Kidney epithelial cell (primary cell): ENCODE data around the gene TBX2. TPM values are rescaled to one million over a fixed set of nuclear protein-coding genes. Genes with fewer than 3 reads are reported as not detected.
"Not testable (repeated sequence)": the region's sequence is repeated elsewhere in the genome, so short reads cannot be mapped to it uniquely, and the experiment has no call there.

Experiments
- DNase-seq: peaks from one replicate; pipeline ENCODE4 v3.0.0-alpha.2; 2010; ENCODE audit warnings: low read depth
- H3K27me3 ChIP-seq: 2 replicates; pipeline ENCODE4 v1.6.0; 2011; ENCODE audit warnings: low read length; ENCODE audit not compliant: control insufficient read depth, insufficient read depth
- H3K36me3 ChIP-seq: 2 replicates; pipeline ENCODE4 v1.5.1; 2011; ENCODE audit warnings: low read length; ENCODE audit not compliant: control insufficient read depth, insufficient read depth
- H3K4me3 ChIP-seq: 2 replicates; pipeline ENCODE4 v1.5.1; 2011; ENCODE audit warnings: low read depth, mild to moderate bottlenecking, control low read depth, low read length
- total RNA-seq: library from RNA; depleted of rRNA; stranded (reverse); fragments of >200 nt; gene quantifications from 2 replicates; pipeline ENCODE4 v1.2.3, GENCODE V29; 2015
- TF ChIP-seq, protein P1 (sequence below): IDR thresholded peaks from 2 replicates; pipeline ENCODE4 v1.5.1; 2011; ENCODE audit warnings: mild to moderate bottlenecking, moderate library complexity, low read length, control low read depth, inconsistent platforms; ENCODE audit not compliant: insufficient read depth, poor library complexity, severe bottlenecking

Gene TBX2
- total RNA-seq, 1 donor from 2014 or later, result 7.3 TPM

DNA sequence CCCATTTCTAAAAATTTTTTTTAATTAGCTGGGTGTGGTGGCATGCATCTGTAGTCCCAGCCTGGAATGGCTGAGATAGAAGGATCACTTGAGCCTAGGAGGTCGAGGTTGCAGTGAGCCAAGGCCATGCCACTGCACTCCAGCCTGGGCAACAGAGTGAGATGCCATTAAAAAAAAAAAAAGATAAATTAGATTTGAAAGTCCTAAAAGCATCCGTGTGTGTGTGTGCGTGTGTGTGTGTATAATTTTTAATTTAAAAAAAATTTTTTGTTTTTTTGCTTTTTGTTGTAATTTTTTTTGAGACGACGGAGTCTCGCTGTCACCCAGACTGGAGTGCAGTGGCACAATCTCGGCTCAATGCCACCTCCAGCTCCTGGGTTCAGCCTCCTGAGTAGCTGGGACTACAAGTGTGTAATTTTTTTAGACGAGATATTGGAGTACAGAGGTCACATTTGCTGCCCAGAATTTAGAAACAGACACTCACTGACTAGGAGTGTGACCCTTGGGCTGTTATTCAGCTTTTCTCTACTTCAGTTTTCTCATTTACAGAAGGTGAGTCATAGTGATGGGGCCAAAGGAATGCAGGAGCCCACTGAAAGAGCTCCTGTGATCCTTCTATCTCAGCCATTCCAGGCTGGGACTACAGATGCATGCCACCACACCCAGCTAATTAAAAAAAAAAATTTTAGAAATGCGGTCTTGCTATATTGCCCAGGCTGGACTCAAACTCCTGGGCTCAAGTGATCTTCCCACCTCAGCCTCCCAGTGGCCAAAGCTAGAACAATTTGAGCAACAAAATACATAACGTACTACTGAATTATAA lies 27.1 kb downstream of the TBX2 start:
- Histone ChIP-seq H3K27me3 (peaks cover 4% of the 10 kb centered on the region), H3K4me3 (no peak overlapping the region), H3K36me3 (no peaks in the 10 kb centered on the region)
- TF ChIP-seq, protein P1, sequence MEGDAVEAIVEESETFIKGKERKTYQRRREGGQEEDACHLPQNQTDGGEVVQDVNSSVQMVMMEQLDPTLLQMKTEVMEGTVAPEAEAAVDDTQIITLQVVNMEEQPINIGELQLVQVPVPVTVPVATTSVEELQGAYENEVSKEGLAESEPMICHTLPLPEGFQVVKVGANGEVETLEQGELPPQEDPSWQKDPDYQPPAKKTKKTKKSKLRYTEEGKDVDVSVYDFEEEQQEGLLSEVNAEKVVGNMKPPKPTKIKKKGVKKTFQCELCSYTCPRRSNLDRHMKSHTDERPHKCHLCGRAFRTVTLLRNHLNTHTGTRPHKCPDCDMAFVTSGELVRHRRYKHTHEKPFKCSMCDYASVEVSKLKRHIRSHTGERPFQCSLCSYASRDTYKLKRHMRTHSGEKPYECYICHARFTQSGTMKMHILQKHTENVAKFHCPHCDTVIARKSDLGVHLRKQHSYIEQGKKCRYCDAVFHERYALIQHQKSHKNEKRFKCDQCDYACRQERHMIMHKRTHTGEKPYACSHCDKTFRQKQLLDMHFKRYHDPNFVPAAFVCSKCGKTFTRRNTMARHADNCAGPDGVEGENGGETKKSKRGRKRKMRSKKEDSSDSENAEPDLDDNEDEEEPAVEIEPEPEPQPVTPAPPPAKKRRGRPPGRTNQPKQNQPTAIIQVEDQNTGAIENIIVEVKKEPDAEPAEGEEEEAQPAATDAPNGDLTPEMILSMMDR, result no peak
- DNase-seq, result no peak

DNA sequence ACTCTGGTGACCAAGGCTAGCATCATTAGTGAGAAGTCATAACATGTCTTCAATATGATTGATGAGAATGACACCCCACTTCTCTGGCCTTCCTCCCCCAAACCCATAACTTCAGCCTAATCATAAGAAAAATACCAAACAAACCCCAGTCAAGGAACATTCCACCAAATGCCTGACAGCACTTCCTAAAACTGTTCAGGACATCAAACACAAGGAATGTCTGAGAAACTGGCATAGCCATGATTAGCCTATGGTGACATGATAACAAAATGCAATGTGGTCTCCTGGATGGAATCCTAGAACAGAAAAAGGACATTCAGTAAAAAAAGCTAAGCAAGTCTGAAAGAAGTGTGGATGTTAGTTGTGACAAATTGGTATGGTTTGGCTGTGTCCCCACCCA lies 27.9 kb downstream of the TBX2 start:
- TF ChIP-seq, protein P1, result no peak
- no peak for DNase-seq

GRCh38 chr17:61429274-61429673 lies 29.6 kb downstream of the TBX2 start:
- Histone ChIP-seq H3K27me3 (no peaks in the 10 kb centered on the region), H3K4me3 (no peak overlapping the region)
- DNase-seq, result no peak

More for the DNA sequence above, 27.9 kb downstream of the TBX2 start:
- no peak overlapping the region for H3K4me3 ChIP-seq
- peaks cover 2% of the 10 kb centered on the region for H3K27me3 ChIP-seq
- no peaks in the 10 kb centered on the region for H3K36me3 ChIP-seq

GRCh38 chr17:61429831-61430230 lies 30.2 kb downstream of the TBX2 start:
- not testable (repeated sequence) for H3K27me3 ChIP-seq, H3K36me3 ChIP-seq, DNase-seq, H3K4me3 ChIP-seq

More at GRCh38 chr17:61429274-61429673, 29.6 kb downstream of the TBX2 start:
- TF ChIP-seq, protein P1, result no peak
- no peaks in the 10 kb centered on the region for H3K36me3 ChIP-seq

- TF ChIP-seq, protein P1, result no peak
- no peaks in the 10 kb centered on the region for H3K27me3 ChIP-seq
- H3K4me3 ChIP-seq, result no peak overlapping the region
- no peaks in the 10 kb centered on the region for H3K36me3 ChIP-seq
- no peak for DNase-seq
These were observed 32.1 kb downstream of the TBX2 start for GRCh38 chr17:61431594-61432311.

DNA sequence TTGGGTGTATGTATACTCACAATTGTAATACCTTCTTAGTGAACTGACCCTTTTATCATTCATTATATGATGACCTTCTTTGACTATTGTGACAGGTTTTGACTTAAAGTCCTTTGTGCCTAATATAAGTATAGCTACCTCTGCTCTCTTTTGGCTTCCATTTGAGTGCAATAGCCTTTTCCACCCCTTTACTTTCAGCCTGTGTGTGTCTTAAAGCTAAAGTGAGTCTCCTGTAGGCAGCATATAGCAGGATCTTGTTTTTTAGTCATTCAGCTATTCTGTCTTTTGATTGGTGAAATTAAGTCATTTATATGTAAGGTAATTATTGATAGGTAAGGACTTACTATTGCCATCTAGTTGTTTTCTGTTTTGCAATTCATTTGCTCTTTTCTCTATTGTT lies 36.6 kb downstream of the TBX2 start:
- H3K27me3 ChIP-seq, result peaks cover 3% of the 10 kb centered on the region
- TF ChIP-seq, protein P1, result no peak
- DNase-seq, result no peak
- no peak overlapping the region for H3K4me3 ChIP-seq
- no peaks in the 10 kb centered on the region for H3K36me3 ChIP-seq
